Smooth muscle cell (in vitro differentiated cells): Measurements from ENCODE around the gene MED29. TPM values are rescaled to one million over a fixed set of nuclear protein-coding genes. Genes with fewer than 3 reads are reported as not detected.

ENCODE experiments used
- DNase-seq: peaks from one replicate; lab custom pipeline; 2025; ENCODE audit not compliant: unreplicated experiment; lab: John Stamatoyannopoulos, UW
- H2AFZ ChIP-seq: fragments of 200-600 bp; sonication (generic); 2 replicates; pipeline ENCODE4 v1.6.0; 2016; ENCODE audit warnings: antibody characterized with exemption, low read depth, mild to moderate bottlenecking
- H3F3A ChIP-seq: fragments of 200-600 bp; sonication (generic); 2 replicates; pipeline ENCODE4 v1.6.0; 2017; ENCODE audit warnings: antibody characterized with exemption, low read depth
- H3K27ac ChIP-seq: fragments of 200-600 bp; sonication (generic); 2 replicates; pipeline ENCODE4 v1.5.1; 2016; ENCODE audit warnings: low read depth, mild to moderate bottlenecking
- H3K27me3 ChIP-seq: fragments of 200-600 bp; sonication (generic); 2 replicates; pipeline ENCODE4 v1.6.1; 2016; ENCODE audit warnings: low read depth, mild to moderate bottlenecking
- H3K36me3 ChIP-seq: fragments of 200-600 bp; sonication (generic); 2 replicates; pipeline ENCODE4 v1.5.1; 2016; ENCODE audit warnings: low read depth
- H3K4me1 ChIP-seq: fragments of 200-600 bp; sonication (generic); 2 replicates; pipeline ENCODE4 v1.5.1; 2016; ENCODE audit warnings: low read depth
- H3K4me2 ChIP-seq: fragments of 200-600 bp; sonication (generic); 2 replicates; pipeline ENCODE4 v1.6.0; 2016; ENCODE audit warnings: mild to moderate bottlenecking
- H3K4me3 ChIP-seq: fragments of 200-600 bp; sonication (generic); 2 replicates; pipeline ENCODE4 v1.5.1; 2016; ENCODE audit warnings: mild to moderate bottlenecking
- H3K79me2 ChIP-seq: fragments of 200-600 bp; sonication (generic); 2 replicates; pipeline ENCODE4 v1.6.0; 2016; ENCODE audit warnings: low read depth, mild to moderate bottlenecking
- H3K9ac ChIP-seq: fragments of 200-600 bp; sonication (generic); 2 replicates; pipeline ENCODE4 v1.6.0; 2016; ENCODE audit warnings: low read depth
- H3K9me3 ChIP-seq: fragments of 200-600 bp; sonication (generic); replicated peaks from 2 replicates; pipeline ENCODE4 v1.5.1; 2016; ENCODE audit warnings: low read depth
- H4K20me1 ChIP-seq: fragments of 200-600 bp; sonication (generic); 2 replicates; pipeline ENCODE4 v1.6.0; 2016; ENCODE audit warnings: low read depth
- WGBS: methylation state at CpG from one replicate; pipeline ENCODE4 v1.1.7; 2016; ENCODE audit warnings: low lambda C conversion rate; 5-methylcytosine and 5-hydroxymethylcytosine counted together
- polyA plus RNA-seq: library from polyadenylated mRNA; unstranded; fragments of >200 nt; fragmentation: Nextera tagmentation; extraction: Ambion mirVana; gene quantifications from 2 replicates; pipeline ENCODE4 v1.2.1, GENCODE V29; 2016
- total RNA-seq: library from RNA; depleted of rRNA; stranded (reverse); fragments of >200 nt; gene quantifications from 2 replicates; pipeline ENCODE4 v1.2.3, GENCODE V29; 2014
- TF ChIP-seq, protein P1 (sequence below): fragments of 200-600 bp; sonication (generic); IDR thresholded peaks from 2 replicates; pipeline ENCODE4 v1.5.1; 2017; ENCODE audit warnings: borderline replicate concordance, mild to moderate bottlenecking, antibody characterized with exemption; ENCODE audit not compliant: insufficient read depth, poor library complexity, severe bottlenecking

Gene MED29
- total and polyA plus RNA-seq, 2 experiments from 2014 or later, result 23.0 to 37.7 TPM

DNA sequence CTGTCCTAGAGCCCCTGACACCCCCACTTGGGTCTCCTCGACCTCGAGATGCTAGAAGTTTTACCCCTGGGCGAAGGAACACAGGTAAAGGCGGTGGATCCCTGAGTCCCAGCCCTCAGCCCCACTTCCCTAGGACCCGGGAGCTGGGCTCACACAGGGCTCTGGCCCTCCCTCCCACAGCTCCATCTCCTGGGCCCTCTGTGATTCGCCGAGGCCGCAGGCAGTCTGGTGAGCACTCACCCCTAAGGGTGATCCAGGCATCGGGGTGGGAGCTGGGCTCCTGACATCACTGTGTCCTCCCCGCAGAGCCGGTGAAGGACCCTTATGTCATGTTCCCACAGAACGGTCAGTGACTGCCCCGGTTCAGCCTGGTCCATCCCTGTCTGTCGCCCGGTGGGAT, 29.6 kb downstream of the MED29 start:
- Histone ChIP-seq H3K27me3 (no peaks in the 10 kb centered on the region), H3K9ac (no peak overlapping the region), H4K20me1 (peaks cover 11% of the 10 kb centered on the region), H3K36me3 (no peaks in the 10 kb centered on the region), H3F3A (peaks cover 10% of the 10 kb centered on the region), H3K4me1 (no peaks in the 10 kb centered on the region), H3K4me3 (no peak overlapping the region), H3K27ac (no peak overlapping the region), H3K79me2 (peaks cover 24% of the 10 kb centered on the region), H3K4me2 (no peak overlapping the region), H2AFZ (no peak overlapping the region), H3K9me3 (no peaks in the 10 kb centered on the region)
- TF ChIP-seq, protein P1, sequence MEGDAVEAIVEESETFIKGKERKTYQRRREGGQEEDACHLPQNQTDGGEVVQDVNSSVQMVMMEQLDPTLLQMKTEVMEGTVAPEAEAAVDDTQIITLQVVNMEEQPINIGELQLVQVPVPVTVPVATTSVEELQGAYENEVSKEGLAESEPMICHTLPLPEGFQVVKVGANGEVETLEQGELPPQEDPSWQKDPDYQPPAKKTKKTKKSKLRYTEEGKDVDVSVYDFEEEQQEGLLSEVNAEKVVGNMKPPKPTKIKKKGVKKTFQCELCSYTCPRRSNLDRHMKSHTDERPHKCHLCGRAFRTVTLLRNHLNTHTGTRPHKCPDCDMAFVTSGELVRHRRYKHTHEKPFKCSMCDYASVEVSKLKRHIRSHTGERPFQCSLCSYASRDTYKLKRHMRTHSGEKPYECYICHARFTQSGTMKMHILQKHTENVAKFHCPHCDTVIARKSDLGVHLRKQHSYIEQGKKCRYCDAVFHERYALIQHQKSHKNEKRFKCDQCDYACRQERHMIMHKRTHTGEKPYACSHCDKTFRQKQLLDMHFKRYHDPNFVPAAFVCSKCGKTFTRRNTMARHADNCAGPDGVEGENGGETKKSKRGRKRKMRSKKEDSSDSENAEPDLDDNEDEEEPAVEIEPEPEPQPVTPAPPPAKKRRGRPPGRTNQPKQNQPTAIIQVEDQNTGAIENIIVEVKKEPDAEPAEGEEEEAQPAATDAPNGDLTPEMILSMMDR, result no peak
- DNase-seq, result no peak
- WGBS, result 98% methylated on average over 15 of the region's 15 CpGs

DNA sequence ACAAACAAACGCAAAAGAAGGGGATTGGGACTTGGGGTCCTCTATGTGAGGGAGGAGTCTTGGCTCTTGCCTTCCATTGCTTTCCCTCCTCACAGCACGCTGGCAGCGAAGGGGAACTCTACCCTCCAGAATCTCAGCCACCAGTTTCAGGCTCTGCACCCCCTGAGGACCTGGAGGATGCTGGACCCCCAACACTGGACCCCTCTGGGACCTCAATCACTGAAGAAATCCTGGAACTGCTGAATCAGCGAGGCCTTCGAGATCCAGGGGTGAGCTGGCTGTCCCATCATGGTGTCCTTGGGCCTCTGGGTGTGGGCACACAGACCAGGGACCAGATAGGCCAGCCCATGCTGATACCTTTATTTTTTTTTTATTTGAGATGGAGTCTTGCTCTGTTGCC, 30.8 kb downstream of the MED29 start:
- Histone ChIP-seq H3K4me2 (no peak overlapping the region), H3F3A (peaks cover 18% of the 10 kb centered on the region), H3K27ac (no peak overlapping the region), H3K9me3 (no peaks in the 10 kb centered on the region), H3K4me1 (no peaks in the 10 kb centered on the region), H3K27me3 (no peaks in the 10 kb centered on the region), H3K36me3 (no peaks in the 10 kb centered on the region), H3K9ac (no peak overlapping the region), H3K4me3 (no peak overlapping the region), H2AFZ (no peak overlapping the region), H4K20me1 (peaks cover under 1% of the 10 kb centered on the region), H3K79me2 (peaks cover 12% of the 10 kb centered on the region)
- 97% methylated on average over 5 of the region's 5 CpGs for WGBS
- no peak for DNase-seq
- TF ChIP-seq, protein P1, result no peak

DNA sequence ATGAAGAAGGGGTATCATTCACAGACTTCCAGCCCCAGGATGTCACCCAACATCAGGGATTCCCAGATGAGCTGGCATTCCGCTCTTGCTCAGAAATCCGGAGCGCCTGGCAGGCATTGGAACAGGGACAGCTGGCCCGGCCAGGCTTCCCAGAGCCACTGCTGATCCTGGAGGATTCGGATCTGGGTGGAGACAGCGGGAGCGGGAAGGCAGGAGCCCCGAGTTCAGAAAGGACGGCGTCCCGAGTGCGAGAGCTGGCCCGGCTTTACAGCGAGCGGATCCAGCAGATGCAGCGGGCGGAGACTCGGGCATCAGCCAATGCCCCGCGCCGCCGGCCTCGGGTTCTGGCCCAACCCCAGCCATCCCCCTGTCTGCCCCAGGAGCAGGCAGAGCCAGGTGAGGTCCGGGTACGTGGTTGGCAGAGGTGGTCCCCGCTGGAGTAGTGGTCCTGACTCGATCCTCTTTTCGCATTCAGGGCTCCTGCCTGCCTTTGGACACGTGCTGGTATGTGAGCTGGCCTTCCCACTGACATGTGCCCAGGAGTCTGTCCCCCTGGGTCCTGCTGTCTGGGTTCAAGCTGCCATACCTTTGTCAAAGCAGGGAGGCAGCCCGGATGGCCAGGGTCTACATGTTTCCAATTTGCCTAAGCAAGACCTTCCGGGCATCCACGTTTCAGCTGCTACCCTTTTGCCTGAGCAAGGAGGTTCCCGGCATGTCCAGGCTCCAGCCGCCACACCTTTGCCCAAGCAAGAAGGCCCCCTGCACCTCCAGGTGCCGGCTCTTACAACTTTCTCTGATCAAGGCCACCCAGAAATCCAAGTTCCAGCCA, 32.3 kb downstream of the MED29 start:
- no peak overlapping the region for H3K4me3 ChIP-seq
- peaks cover 3% of the 10 kb centered on the region for H3K4me1 ChIP-seq
- no peaks in the 10 kb centered on the region for H3K36me3 ChIP-seq
- TF ChIP-seq, protein P1, result no peak
- H3K79me2 ChIP-seq, result peaks cover 10% of the 10 kb centered on the region
- WGBS, result 97% methylated on average over 28 of the region's 35 CpGs
- no peaks in the 10 kb centered on the region for H3K9me3 ChIP-seq
- H3K9ac ChIP-seq, result no peak overlapping the region
- H3F3A ChIP-seq, result peaks cover 32% of the 10 kb centered on the region
- no peak for DNase-seq
- H3K27me3 ChIP-seq, result no peaks in the 10 kb centered on the region
- no peak overlapping the region for H3K4me2 ChIP-seq
- H4K20me1 ChIP-seq, result no peaks in the 10 kb centered on the region
- no peak overlapping the region for H3K27ac ChIP-seq
- H2AFZ ChIP-seq, result no peak overlapping the region

DNA sequence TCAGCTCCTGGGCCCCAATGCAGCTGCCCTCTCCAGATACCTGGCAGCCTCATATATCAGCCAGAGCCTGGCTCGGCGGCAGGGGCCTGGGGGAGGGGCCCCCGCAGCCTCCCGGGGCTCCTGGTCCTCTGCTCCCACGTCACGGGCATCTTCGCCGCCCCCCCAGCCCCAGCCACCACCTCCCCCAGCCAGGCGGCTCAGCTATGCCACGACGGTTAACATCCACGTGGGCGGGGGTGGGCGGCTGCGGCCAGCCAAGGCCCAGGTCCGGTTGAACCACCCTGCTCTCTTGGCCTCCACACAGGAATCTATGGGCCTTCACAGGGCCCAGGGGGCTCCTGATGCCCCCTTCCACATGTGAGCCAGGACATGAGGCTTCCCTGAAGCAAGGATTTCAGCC, 33.8 kb downstream of the MED29 start:
- H3K4me1 ChIP-seq, result peaks cover 12% of the 10 kb centered on the region
- H3K27ac ChIP-seq, result no peak overlapping the region
- H3K4me2 ChIP-seq, result no peak overlapping the region
- no peaks in the 10 kb centered on the region for H4K20me1 ChIP-seq
- H3K27me3 ChIP-seq, result no peaks in the 10 kb centered on the region
- no peaks in the 10 kb centered on the region for H3K9me3 ChIP-seq
- H3K9ac ChIP-seq, result no peak overlapping the region
- 74% methylated on average over 3 of the region's 16 CpGs for WGBS
- no peaks in the 10 kb centered on the region for H3K79me2 ChIP-seq
- H3K36me3 ChIP-seq, result no peaks in the 10 kb centered on the region
- TF ChIP-seq, protein P1, result no peak
- peaks cover 40% of the 10 kb centered on the region for H3F3A ChIP-seq
- no peak for DNase-seq
- no peak overlapping the region for H3K4me3 ChIP-seq
- H2AFZ ChIP-seq, result no peak overlapping the region
